HepG2 (cell line): ENCODE measurements around the gene NDUFB10. TPM values are rescaled to one million over a fixed set of nuclear protein-coding genes. Genes with fewer than 3 reads are reported as not detected.

ENCODE experiments used
- AKAP8 ChIP-seq: sonication (generic); formaldehyde crosslinking; IDR thresholded peaks from 2 replicates; pipeline ENCODE4 v1.5.1; 2020; ENCODE audit warnings: mild to moderate bottlenecking, missing genetic modification reagents
- CREB1 ChIP-seq, 2 experiments: fragments of 450-650 bp in 1 of 2; IDR thresholded peaks; 2 replicates each; pipeline ENCODE4 v1.6.1; 2016 to 2017; ENCODE audit warnings: control low read depth in 1 of 2, mild to moderate bottlenecking in 1 of 2, missing compliant biosample characterization in 1 of 2, missing genetic modification characterization in 1 of 2
- MTA1 ChIP-seq: sonication (generic); formaldehyde crosslinking; IDR thresholded peaks from 2 replicates; pipeline ENCODE4 v1.4.0; 2020; ENCODE audit warnings: missing genetic modification reagents, mild to moderate bottlenecking, borderline replicate concordance
- NBN ChIP-seq: fragments of 450-650 bp; conservative IDR thresholded peaks from 2 replicates; pipeline ENCODE4 v1.6.1; 2017
- NPAS2 ChIP-seq: sonication (generic); formaldehyde crosslinking; IDR thresholded peaks from 2 replicates; pipeline ENCODE4 v1.8.0; 2022; ENCODE audit warnings: mild to moderate bottlenecking, missing genetic modification reagents, borderline replicate concordance
- PBX3 ChIP-seq: sonication (generic); formaldehyde crosslinking; IDR thresholded peaks from 2 replicates; pipeline ENCODE4 v1.8.1; 2023; ENCODE audit warnings: missing genetic modification reagents, inconsistent platforms, borderline replicate concordance
- RFX3 ChIP-seq: IDR thresholded peaks from 2 replicates; pipeline ENCODE4 v1.6.1; 2016; ENCODE audit warnings: missing biosample characterization, missing genetic modification reagents
- SNRNP70 ChIP-seq: fragments of 200-400 bp; formaldehyde crosslinking; IDR thresholded peaks from 2 replicates; pipeline ENCODE4 v1.6.1; 2017; ENCODE audit warnings: mild to moderate bottlenecking, low read depth, low read length, moderate library complexity
- SOX5 ChIP-seq: IDR thresholded peaks from 2 replicates; pipeline ENCODE4 v1.6.1; 2016; ENCODE audit warnings: borderline replicate concordance
- SP4 ChIP-seq: sonication (generic); formaldehyde crosslinking; IDR thresholded peaks from 2 replicates; pipeline ENCODE4 v1.8.1; 2023; ENCODE audit warnings: mild to moderate bottlenecking, missing genetic modification reagents
- SRSF4 ChIP-seq: fragments of 200-400 bp; formaldehyde crosslinking; IDR thresholded peaks from one replicate; pipeline ENCODE4 v1.6.1; 2018; ENCODE audit warnings: mild to moderate bottlenecking, low read depth, low read length, moderate library complexity; ENCODE audit not compliant: poor library complexity, severe bottlenecking
- THYN1 ChIP-seq: sonication (generic); formaldehyde crosslinking; IDR thresholded peaks from 2 replicates; pipeline ENCODE4 v1.8.1; 2023; ENCODE audit warnings: low read depth, mild to moderate bottlenecking, moderate library complexity, missing genetic modification reagents, borderline replicate concordance
- XBP1 ChIP-seq: sonication (generic); formaldehyde crosslinking; IDR thresholded peaks from 2 replicates; pipeline ENCODE4 v1.5.0; 2020; ENCODE audit warnings: missing genetic modification reagents
- ZNF124 ChIP-seq: sonication (generic); formaldehyde crosslinking; IDR thresholded peaks from 2 replicates; pipeline ENCODE4 v1.4.0; 2020; ENCODE audit warnings: missing genetic modification reagents
- ZNF709 ChIP-seq: sonication (generic); formaldehyde crosslinking; IDR thresholded peaks from 2 replicates; pipeline ENCODE4 v1.5.0; 2020; ENCODE audit warnings: mild to moderate bottlenecking, missing genetic modification reagents
- ZSCAN25 ChIP-seq: sonication (generic); formaldehyde crosslinking; IDR thresholded peaks from 2 replicates; pipeline ENCODE4 v1.8.0; 2022; ENCODE audit warnings: mild to moderate bottlenecking, missing genetic modification reagents
- ZSCAN5A ChIP-seq: sonication (generic); formaldehyde crosslinking; IDR thresholded peaks from 2 replicates; pipeline ENCODE4 v1.8.0; 2022; ENCODE audit warnings: mild to moderate bottlenecking, missing genetic modification reagents, borderline replicate concordance
- polyA plus RNA-seq, 8 experiments: library from polyadenylated mRNA; depleted of rRNA in 3 of 8; stranded (reverse) in 7 of 8; unstranded in 1 of 8; fragments of >200 nt; fragmentation: Illumina TruSeq in 4 of 8; extraction: Trizol in 4 of 8; gene quantifications; 2 replicates each; pipeline versions ENCODE4 v1.2.1 to v1.2.3, GENCODE V29; 2011 to 2016; ENCODE audit warnings: low read depth in 4 of 8, missing spikeins in 1 of 8, mixed read lengths in 1 of 8; ENCODE audit not compliant: insufficient read depth in 1 of 8
- total RNA-seq, 5 experiments: library from RNA; depleted of rRNA; stranded (reverse); fragments of >200 nt; fragmentation: Illumina TruSeq; extraction: Trizol; gene quantifications; 2 replicates each; pipeline ENCODE4 v1.2.3, GENCODE V29; 2016; ENCODE audit warnings: low read depth in 1 of 5
- TF ChIP-seq, protein P1 (sequence below): sonication (generic); formaldehyde crosslinking; IDR thresholded peaks from 2 replicates; pipeline ENCODE4 v1.4.0; 2020; ENCODE audit warnings: low read depth, mild to moderate bottlenecking, missing genetic modification reagents
- TF ChIP-seq, protein P2 (sequence below): sonication (generic); formaldehyde crosslinking; IDR thresholded peaks from 2 replicates; pipeline ENCODE4 v1.4.0; 2020; ENCODE audit warnings: missing genetic modification reagents
- TF ChIP-seq, protein P3 (sequence below): sonication (generic); formaldehyde crosslinking; IDR thresholded peaks from 2 replicates; pipeline ENCODE4 v1.4.0; 2020; ENCODE audit warnings: missing genetic modification reagents

Gene NDUFB10
- total and polyA plus RNA-seq, 2 of the 13 experiments (the other 11 are each of a cell fraction or from before 2014, with no cell fraction given): 68.6 to 157 TPM

DNA sequence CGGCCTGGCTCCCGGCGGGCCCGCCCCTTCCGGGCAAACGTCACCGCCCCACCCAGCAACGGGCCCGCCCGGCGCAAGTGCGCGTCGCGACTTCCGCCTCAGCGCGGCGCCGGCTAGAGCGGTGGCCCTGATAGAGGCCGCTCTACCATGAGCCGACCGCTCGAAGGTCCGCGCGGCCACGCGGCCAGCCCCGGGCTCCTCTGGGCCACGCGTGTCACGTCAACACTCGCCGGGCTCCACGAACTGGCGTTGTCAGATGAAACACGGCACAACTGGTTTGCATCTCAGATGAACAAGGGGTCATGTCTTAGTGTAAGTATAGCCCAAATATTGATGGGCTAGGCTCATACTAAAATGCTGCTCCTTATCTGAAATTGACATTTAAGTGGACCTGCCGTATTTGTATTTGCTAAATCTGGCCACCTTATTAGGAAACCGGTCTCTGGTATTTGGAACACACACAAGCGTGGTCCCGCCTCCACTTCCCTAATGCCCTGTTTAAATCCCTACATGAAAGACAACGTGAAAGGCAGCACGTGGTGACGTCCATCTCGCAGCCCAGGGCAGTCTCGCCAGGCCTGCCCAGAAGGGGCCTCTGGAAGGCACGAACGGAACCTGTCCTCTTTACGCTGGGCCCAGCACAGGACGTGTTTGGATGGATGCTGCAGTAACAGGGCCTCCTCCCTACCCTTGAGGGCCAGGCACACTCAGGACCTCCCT, 50.6 kb downstream of the NDUFB10 start, which contains the start of gene ZNF598 (continued):
- no peak for TF ChIP-seq XBP1 (CRISPR knock-in tag)
- TF ChIP-seq NPAS2: 0 out of 2 replicates have a peak, but pooled peaks have one; percentile 50
- no peak for TF ChIP-seq NBN
- no peak for TF ChIP-seq PBX3
- TF ChIP-seq SP4 (CRISPR knock-in tag): peak; percentile 68; the same call in 1 of the 2 replicates
- TF ChIP-seq SOX5 (CRISPR knock-in tag): no peak
- peak; percentile 87 for TF ChIP-seq ZNF709 (CRISPR knock-in tag)
- TF ChIP-seq SNRNP70: no peak
- no peak for TF ChIP-seq SRSF4
- TF ChIP-seq AKAP8 (CRISPR knock-in tag): no peak
- TF ChIP-seq ZNF124: no peak
- TF ChIP-seq CREB1 (IDR thresholded peaks at IDR 0.05): peak; percentile 32; the same call in 1 of the 2 replicates
- TF ChIP-seq CREB1 (CRISPR knock-in tag; IDR thresholded peaks at IDR 0.05): peak; percentile 35; the same call in 1 of the 2 replicates
- no peak for TF ChIP-seq ZSCAN5A
- no peak for TF ChIP-seq RFX3 (CRISPR knock-in tag)
- no peak for TF ChIP-seq THYN1 (CRISPR knock-in tag)
- TF ChIP-seq, protein P1, sequence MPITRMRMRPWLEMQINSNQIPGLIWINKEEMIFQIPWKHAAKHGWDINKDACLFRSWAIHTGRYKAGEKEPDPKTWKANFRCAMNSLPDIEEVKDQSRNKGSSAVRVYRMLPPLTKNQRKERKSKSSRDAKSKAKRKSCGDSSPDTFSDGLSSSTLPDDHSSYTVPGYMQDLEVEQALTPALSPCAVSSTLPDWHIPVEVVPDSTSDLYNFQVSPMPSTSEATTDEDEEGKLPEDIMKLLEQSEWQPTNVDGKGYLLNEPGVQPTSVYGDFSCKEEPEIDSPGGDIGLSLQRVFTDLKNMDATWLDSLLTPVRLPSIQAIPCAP (CRISPR knock-in tag): no peak
- TF ChIP-seq, protein P2, sequence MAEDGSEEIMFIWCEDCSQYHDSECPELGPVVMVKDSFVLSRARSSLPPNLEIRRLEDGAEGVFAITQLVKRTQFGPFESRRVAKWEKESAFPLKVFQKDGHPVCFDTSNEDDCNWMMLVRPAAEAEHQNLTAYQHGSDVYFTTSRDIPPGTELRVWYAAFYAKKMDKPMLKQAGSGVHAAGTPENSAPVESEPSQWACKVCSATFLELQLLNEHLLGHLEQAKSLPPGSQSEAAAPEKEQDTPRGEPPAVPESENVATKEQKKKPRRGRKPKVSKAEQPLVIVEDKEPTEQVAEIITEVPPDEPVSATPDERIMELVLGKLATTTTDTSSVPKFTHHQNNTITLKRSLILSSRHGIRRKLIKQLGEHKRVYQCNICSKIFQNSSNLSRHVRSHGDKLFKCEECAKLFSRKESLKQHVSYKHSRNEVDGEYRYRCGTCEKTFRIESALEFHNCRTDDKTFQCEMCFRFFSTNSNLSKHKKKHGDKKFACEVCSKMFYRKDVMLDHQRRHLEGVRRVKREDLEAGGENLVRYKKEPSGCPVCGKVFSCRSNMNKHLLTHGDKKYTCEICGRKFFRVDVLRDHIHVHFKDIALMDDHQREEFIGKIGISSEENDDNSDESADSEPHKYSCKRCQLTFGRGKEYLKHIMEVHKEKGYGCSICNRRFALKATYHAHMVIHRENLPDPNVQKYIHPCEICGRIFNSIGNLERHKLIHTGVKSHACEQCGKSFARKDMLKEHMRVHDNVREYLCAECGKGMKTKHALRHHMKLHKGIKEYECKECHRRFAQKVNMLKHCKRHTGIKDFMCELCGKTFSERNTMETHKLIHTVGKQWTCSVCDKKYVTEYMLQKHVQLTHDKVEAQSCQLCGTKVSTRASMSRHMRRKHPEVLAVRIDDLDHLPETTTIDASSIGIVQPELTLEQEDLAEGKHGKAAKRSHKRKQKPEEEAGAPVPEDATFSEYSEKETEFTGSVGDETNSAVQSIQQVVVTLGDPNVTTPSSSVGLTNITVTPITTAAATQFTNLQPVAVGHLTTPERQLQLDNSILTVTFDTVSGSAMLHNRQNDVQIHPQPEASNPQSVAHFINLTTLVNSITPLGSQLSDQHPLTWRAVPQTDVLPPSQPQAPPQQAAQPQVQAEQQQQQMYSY (CRISPR knock-in tag): no peak
- TF ChIP-seq ZSCAN25 (CRISPR knock-in tag): no peak
- peak; percentile 64; the same call in 1 of the 2 replicates for TF ChIP-seq MTA1 (CRISPR knock-in tag)
- TF ChIP-seq, protein P3, sequence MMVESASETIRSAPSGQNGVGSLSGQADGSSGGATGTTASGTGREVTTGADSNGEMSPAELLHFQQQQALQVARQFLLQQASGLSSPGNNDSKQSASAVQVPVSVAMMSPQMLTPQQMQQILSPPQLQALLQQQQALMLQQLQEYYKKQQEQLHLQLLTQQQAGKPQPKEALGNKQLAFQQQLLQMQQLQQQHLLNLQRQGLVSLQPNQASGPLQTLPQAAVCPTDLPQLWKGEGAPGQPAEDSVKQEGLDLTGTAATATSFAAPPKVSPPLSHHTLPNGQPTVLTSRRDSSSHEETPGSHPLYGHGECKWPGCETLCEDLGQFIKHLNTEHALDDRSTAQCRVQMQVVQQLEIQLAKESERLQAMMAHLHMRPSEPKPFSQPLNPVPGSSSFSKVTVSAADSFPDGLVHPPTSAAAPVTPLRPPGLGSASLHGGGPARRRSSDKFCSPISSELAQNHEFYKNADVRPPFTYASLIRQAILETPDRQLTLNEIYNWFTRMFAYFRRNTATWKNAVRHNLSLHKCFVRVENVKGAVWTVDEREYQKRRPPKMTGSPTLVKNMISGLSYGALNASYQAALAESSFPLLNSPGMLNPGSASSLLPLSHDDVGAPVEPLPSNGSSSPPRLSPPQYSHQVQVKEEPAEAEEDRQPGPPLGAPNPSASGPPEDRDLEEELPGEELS (CRISPR knock-in tag): no peak
